ENCODE data around the gene MAGI2.
"Not testable (repeated sequence)": the region's sequence is repeated elsewhere in the genome, so short reads cannot be mapped to it uniquely, and the experiment has no call there.

The MAGI2 gene

GRCh38 chr7:78605119-78605518 is 848.3 kb downstream of the MAGI2 start:
- DNase-seq: peak; percentile 19

GRCh38 chr7:78601728-78602127 is 851.7 kb downstream of the MAGI2 start:
- peak; percentile 2 for DNase-seq

GRCh38 chr7:78594156-78594555 is 859.3 kb downstream of the MAGI2 start:
- DNase-seq: peak; percentile 29

GRCh38 chr7:78588393-78588792 is 865.1 kb downstream of the MAGI2 start:
- DNase-seq: no peak

- peak; percentile 9 for DNase-seq
Measured at GRCh38 chr7:78587443-78588044, 865.9 kb downstream of the MAGI2 start.

- DNase-seq: no peak
Measured at GRCh38 chr7:78585980-78586379, 867.5 kb downstream of the MAGI2 start.

GRCh38 chr7:78578686-78579085 is 874.8 kb downstream of the MAGI2 start:
- no peak for DNase-seq

GRCh38 chr7:78577174-78577952 is 876.1 kb downstream of the MAGI2 start:
- not testable (repeated sequence) for DNase-seq

- peak; percentile 39 for DNase-seq
Measured at GRCh38 chr7:78576236-78576635, 877.2 kb downstream of the MAGI2 start.

- DNase-seq: no peak
Measured at GRCh38 chr7:78571292-78571691, 882.2 kb downstream of the MAGI2 start.

- no peak for DNase-seq
Measured at GRCh38 chr7:78568690-78569089, 884.8 kb downstream of the MAGI2 start.

GRCh38 chr7:78567836-78568235 is 885.6 kb downstream of the MAGI2 start:
- no peak for DNase-seq

GRCh38 chr7:78565784-78566183 is 887.7 kb downstream of the MAGI2 start:
- no peak for DNase-seq

- no peak for DNase-seq
Measured at GRCh38 chr7:78563191-78563590, 890.3 kb downstream of the MAGI2 start.

- DNase-seq: peak; percentile 21
Measured at GRCh38 chr7:78562191-78562590, 891.3 kb downstream of the MAGI2 start.

- DNase-seq: no peak
Measured at GRCh38 chr7:78558566-78558965, 894.9 kb downstream of the MAGI2 start.

GRCh38 chr7:78543976-78544375 is 909.5 kb downstream of the MAGI2 start:
- no peak for DNase-seq

- no peak for DNase-seq
Measured at GRCh38 chr7:78542981-78543380, 910.5 kb downstream of the MAGI2 start.

GRCh38 chr7:78542541-78542940 is 910.9 kb downstream of the MAGI2 start:
- no peak for DNase-seq

GRCh38 chr7:78539825-78540224 is 913.6 kb downstream of the MAGI2 start:
- no peak for DNase-seq

GRCh38 chr7:78535655-78536054 is 917.8 kb downstream of the MAGI2 start:
- DNase-seq: no peak

GRCh38 chr7:78530351-78530750 is 923.1 kb downstream of the MAGI2 start:
- DNase-seq: peak; percentile 57

- DNase-seq: peak; percentile 48
Measured at GRCh38 chr7:78529392-78529791, 924.1 kb downstream of the MAGI2 start.

GRCh38 chr7:78528964-78529363 is 924.5 kb downstream of the MAGI2 start:
- DNase-seq: peak; percentile 8

- no peak for DNase-seq
Measured at GRCh38 chr7:78523930-78524329, 929.5 kb downstream of the MAGI2 start.
